Stomach (tissue), 9 donors: ENCODE results near the gene DONSON. TPM values are rescaled to one million over a fixed set of nuclear protein-coding genes. Genes with fewer than 3 reads are reported as not detected.
"Not testable (repeated sequence)": the region's sequence is repeated elsewhere in the genome, so short reads cannot be mapped to it uniquely, and the experiment has no call there.

ENCODE experiments used
- DNase-seq, 2 donors: peaks; one replicate each; pipeline versions ENCODE4 v3.0.0 to v3.0.0-alpha.2; 2013 to 2019
- H3K27ac ChIP-seq, 5 donors: fragments of 200-600 bp in 4 of 5; sonication (generic) in 4 of 5; one replicate each; pipeline ENCODE4 v1.5.1; 2013 to 2019; ENCODE audit warnings: mild to moderate bottlenecking in 1 of 5, moderate library complexity in 1 of 5
- H3K27me3 ChIP-seq, 3 donors: fragments of 200-600 bp; sonication (generic); one replicate each; pipeline ENCODE4 v1.5.1; 2017 to 2019; ENCODE audit warnings: mixed run types in 1 of 3
- H3K36me3 ChIP-seq, 4 donors: fragments of 200-600 bp; sonication (generic); 1 replicate in 3 of 4; 2 replicates in 1 of 4; pipeline ENCODE4 v1.5.1; 2016 to 2019
- H3K4me1 ChIP-seq, 4 donors: fragments of 200-600 bp; sonication (generic); one replicate each; pipeline ENCODE4 v1.5.1; 2016 to 2019
- H3K4me3 ChIP-seq, 4 donors: fragments of 200-600 bp; sonication (generic) in 3 of 4; one replicate each; pipeline ENCODE4 v1.5.1; 2016 to 2019; ENCODE audit warnings: mild to moderate bottlenecking in 1 of 4
- H3K9me3 ChIP-seq, 4 donors: fragments of 200-600 bp; sonication (generic); one replicate each; pipeline ENCODE4 v1.5.1; 2016 to 2019
- CTCF ChIP-seq, 7 experiments: fragments of 450-650 bp in 4 of 7; fragments of 200-600 bp in 3 of 7; sonication (generic) in 3 of 7; IDR thresholded peaks; one replicate each; pipeline ENCODE4 v1.5.1; 2016 to 2019; ENCODE audit warnings: antibody characterized with exemption in 7 of 7, control low read depth in 2 of 7, mild to moderate bottlenecking in 1 of 7
- EP300 ChIP-seq: sonication (generic); formaldehyde crosslinking; IDR thresholded peaks from one replicate; pipeline ENCODE4 v1.6.1; 2017; ENCODE audit warnings: antibody characterized with exemption
- POLR2A ChIP-seq, 4 donors: fragments of 450-650 bp; IDR thresholded peaks; one replicate each; pipeline ENCODE4 v1.6.1; 2016; ENCODE audit warnings: antibody characterized with exemption in 4 of 4, control low read depth in 2 of 4, mild to moderate bottlenecking in 1 of 4, moderate library complexity in 1 of 4
- POLR2AphosphoS5 ChIP-seq, 3 donors: sonication (generic); formaldehyde crosslinking; IDR thresholded peaks; one replicate each; pipeline ENCODE4 v1.6.1; 2016; ENCODE audit warnings: antibody characterized with exemption in 3 of 3
- WGBS, 5 donors: extraction: QIAGEN DNeasy Blood & Tissue Kit in 3 of 5; methylation state at CpG; one replicate each; pipeline versions ENCODE4 v1.1.5 to v1.1.7; 2013 to 2018; 5-methylcytosine and 5-hydroxymethylcytosine counted together
- intact Hi-C: fragments of 100-400 bp; cut with DNase I; formaldehyde crosslinking; loops from one replicate; pipeline ENCODE4 v1.15.1; 2023; ENCODE audit warnings: low total_unique reads
- polyA plus RNA-seq, 3 donors: library from polyadenylated mRNA; stranded (reverse); fragments of 200-250 nt; gene quantifications; one replicate each; pipeline ENCODE4 v1.2.3, GENCODE V29; 2013
- total RNA-seq, 5 donors: library from RNA; depleted of rRNA; stranded (reverse); fragments of >200 nt; gene quantifications; one replicate each; pipeline versions ENCODE4 v1.1.0 to v1.2.3, GENCODE V29; 2014 to 2016
- donor health status: healthy with polysubstance abuse.
- donor health status: Bipolar disorder and iron deficiency.
- donor health status: healthy.

The DONSON gene
- total and polyA plus RNA-seq, 8 donors: 0.58 to 72.4 (median 9.7) TPM

DNA sequence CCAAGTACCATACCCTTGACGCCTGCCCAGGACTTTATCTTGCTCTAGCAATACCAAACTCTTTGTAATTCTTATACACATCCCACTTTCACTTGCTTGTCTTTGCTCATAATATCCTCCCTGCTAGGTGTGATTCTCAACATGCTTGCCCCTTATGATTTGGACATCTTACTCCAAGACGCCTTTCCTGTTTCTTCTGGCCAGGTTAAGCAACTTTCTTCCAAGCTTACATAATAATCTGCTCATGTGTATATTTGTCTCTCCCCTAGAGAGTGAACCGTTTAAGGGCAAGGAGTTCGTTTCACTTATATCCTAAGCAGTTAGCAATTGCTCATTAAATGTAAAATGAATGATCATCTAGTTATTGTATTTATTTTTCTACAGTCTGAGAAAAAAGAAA, 31.2 kb upstream of the DONSON start:
- no peaks in the 10 kb centered on the region for H3K9me3 ChIP-seq
- H3K27me3 ChIP-seq: no peaks in the 10 kb centered on the region
- peaks cover 0 to 86% (median 74%) of the 10 kb centered on the region in 4 donors for H3K36me3 ChIP-seq
- 89 to 94% (median 93%) methylated on average over 4 of the region's 4 CpGs for WGBS, 5 donors
- H3K27ac ChIP-seq: no peak overlapping the region
- no peaks in the 10 kb centered on the region for H3K4me1 ChIP-seq
- intact Hi-C loops: no loop called here
- no peak for DNase-seq
- H3K4me3 ChIP-seq: no peak overlapping the region
- no peak for TF ChIP-seq POLR2A (IDR thresholded peaks at IDR 0.05)
- TF ChIP-seq CTCF (IDR thresholded peaks at IDR 0.05): no peak
- no peak for TF ChIP-seq POLR2AphosphoS5 (IDR thresholded peaks at IDR 0.05)
- TF ChIP-seq EP300: no peak

GRCh38 chr21:33618407-33618806, 29.9 kb upstream of the DONSON start:
- Histone ChIP-seq H3K9me3 (no peaks in the 10 kb centered on the region), H3K4me3 (no peak overlapping the region), H3K27me3 (no peaks in the 10 kb centered on the region), H3K27ac (no peak overlapping the region), H3K4me1 (no peaks in the 10 kb centered on the region), H3K36me3 (peaks cover 4 to 89% (median 73%) of the 10 kb centered on the region in 4 donors)
- TF ChIP-seq EP300 (no peak), POLR2AphosphoS5 (IDR thresholded peaks at IDR 0.05) (no peak), POLR2A (IDR thresholded peaks at IDR 0.05) (no peak), CTCF (IDR thresholded peaks at IDR 0.05) (no peak)
- DNase-seq: no peak
- 90 to 98% (median 95%) methylated on average over 2 of the region's 2 CpGs for WGBS, 5 donors
- intact Hi-C loops: no loop called here

DNA sequence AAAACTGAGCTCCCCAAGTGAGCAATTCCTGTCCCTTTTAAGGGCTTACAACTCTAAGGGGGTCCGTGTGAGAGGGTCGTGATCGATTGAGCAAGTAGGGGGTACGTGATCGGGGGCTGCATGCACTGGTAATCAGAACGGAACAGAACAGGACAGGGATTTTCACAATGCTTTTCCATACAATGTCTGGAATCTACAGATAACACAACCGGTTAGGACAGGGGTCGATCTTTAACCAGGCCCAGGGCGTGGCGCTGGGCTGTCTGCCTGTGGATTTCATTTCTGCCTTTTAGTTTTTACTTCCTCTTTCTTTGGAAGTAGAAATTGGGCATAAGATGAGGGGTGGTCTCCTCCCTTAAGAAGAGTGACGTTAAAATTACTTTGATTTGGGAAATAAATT, 29.1 kb upstream of the DONSON start:
- H3K27ac ChIP-seq, DNase-seq, H3K4me1 ChIP-seq, H3K4me3 ChIP-seq, H3K27me3 ChIP-seq, intact Hi-C loops, H3K9me3 ChIP-seq: not testable (repeated sequence)
- 78 to 89% (median 84%) methylated on average over 11 of the region's 11 CpGs for WGBS, 5 donors
- H3K36me3 ChIP-seq: peaks cover 11 to 89% (median 73%) of the 10 kb centered on the region in 4 donors

- peaks cover 15 to 93% (median 82%) of the 10 kb centered on the region in 4 donors for H3K36me3 ChIP-seq
- WGBS, 5 donors: 92 to 97% (median 94%) methylated on average over 7 of the region's 7 CpGs
- H3K4me3 ChIP-seq: no peak overlapping the region
- no peaks in the 10 kb centered on the region for H3K9me3 ChIP-seq
- TF ChIP-seq EP300 (no peak), POLR2AphosphoS5 (IDR thresholded peaks at IDR 0.05) (no peak), CTCF (IDR thresholded peaks at IDR 0.05) (no peak), POLR2A (IDR thresholded peaks at IDR 0.05) (no peak)
- no peaks in the 10 kb centered on the region for H3K4me1 ChIP-seq
- no peak overlapping the region for H3K27ac ChIP-seq
- intact Hi-C loops: no loop called here
- no peaks in the 10 kb centered on the region for H3K27me3 ChIP-seq
- no peak for DNase-seq
Observed at GRCh38 chr21:33611006-33611744, 22.7 kb upstream of the DONSON start.

DNA sequence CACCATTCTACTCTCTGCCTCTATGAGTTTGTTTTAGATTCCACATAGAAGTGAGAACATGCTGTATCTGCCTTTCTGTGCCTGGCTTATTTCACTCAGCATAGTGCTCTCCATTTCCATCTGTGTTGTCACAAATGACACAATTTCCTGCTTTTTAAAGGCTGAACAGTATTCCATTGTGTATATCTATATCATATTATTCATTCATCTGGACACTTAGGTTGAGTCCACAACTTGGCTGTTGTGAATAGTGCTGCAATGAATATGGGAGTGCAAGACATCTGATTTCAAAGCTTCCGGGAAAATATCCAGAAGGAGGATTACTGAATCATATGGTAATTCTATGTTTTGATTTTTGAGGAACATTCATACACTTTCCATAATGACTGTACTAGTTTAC, 20.1 kb upstream of the DONSON start:
- Histone ChIP-seq H3K27me3 (no peaks in the 10 kb centered on the region), H3K4me3 (no peak overlapping the region), H3K36me3 (peaks cover 12 to 79% (median 66%) of the 10 kb centered on the region in 4 donors), H3K27ac (peak overlapping the region in 2 of 5 donors; percentile 2 to 33), H3K4me1 (no peaks in the 10 kb centered on the region), H3K9me3 (no peaks in the 10 kb centered on the region)
- DNase-seq: peak in 1 of 2 donors; percentile 4
- 48 to 71% (median 69%) methylated on average over 1 of the region's 1 CpG for WGBS, 5 donors
- intact Hi-C loops: loop anchor here (10.0 kb wide), 1 partner anchor 74 kb away; no protein-coding TSS in a partner anchor
- TF ChIP-seq EP300 (no peak), POLR2AphosphoS5 (IDR thresholded peaks at IDR 0.05) (peak in 1 of 3 donors; percentile 6), POLR2A (IDR thresholded peaks at IDR 0.05) (no peak), CTCF (IDR thresholded peaks at IDR 0.05) (no peak)
